Endothelial cell of umbilical vein (primary cell): Measurements from ENCODE around the gene LRRC8C.

ENCODE experiments used
- EZH2 ChIP-seq: IDR thresholded peaks from 2 replicates; pipeline ENCODE4 v1.6.1; 2012; ENCODE audit warnings: borderline replicate concordance, low read depth, mild to moderate bottlenecking, moderate library complexity, low read length, inconsistent platforms; ENCODE audit not compliant: severe bottlenecking
- FOS ChIP-seq: IDR thresholded peaks from 2 replicates; pipeline ENCODE4 v1.6.1; 2011; ENCODE audit warnings: mild to moderate bottlenecking, low read length, moderate library complexity, borderline replicate concordance; ENCODE audit not compliant: insufficient read depth
- MAX ChIP-seq: IDR thresholded peaks from 2 replicates; pipeline ENCODE4 v1.6.1; 2011; ENCODE audit not compliant: insufficient read depth, insufficient read length
- POLR2A ChIP-seq: IDR thresholded peaks from 2 replicates; pipeline ENCODE4 v1.6.1; 2012; ENCODE audit warnings: low read depth, mild to moderate bottlenecking, control low read depth, low read length
- POLR2AphosphoS5 ChIP-seq: IDR thresholded peaks from 2 replicates; pipeline ENCODE4 v1.6.1; 2012; ENCODE audit warnings: low read depth, mild to moderate bottlenecking, control low read depth, low read length, moderate library complexity; ENCODE audit not compliant: insufficient read depth
- TF ChIP-seq, protein P1 (sequence below), 2 donors: IDR thresholded peaks; 1 replicate in 1 of 2; 2 replicates in 1 of 2; pipeline ENCODE4 v1.5.1; 2011; ENCODE audit warnings: low read length in 2 of 2, mild to moderate bottlenecking in 2 of 2, moderate library complexity in 2 of 2, control low read depth in 1 of 2, inconsistent platforms in 1 of 2, low read depth in 1 of 2; ENCODE audit not compliant: insufficient read depth in 1 of 2; ENCODE audit errors: extremely low read depth in 1 of 2

GRCh38 chr1:89587729-89588161 lies 45.2 kb upstream of the LRRC8C start:
- TF ChIP-seq, protein P1, sequence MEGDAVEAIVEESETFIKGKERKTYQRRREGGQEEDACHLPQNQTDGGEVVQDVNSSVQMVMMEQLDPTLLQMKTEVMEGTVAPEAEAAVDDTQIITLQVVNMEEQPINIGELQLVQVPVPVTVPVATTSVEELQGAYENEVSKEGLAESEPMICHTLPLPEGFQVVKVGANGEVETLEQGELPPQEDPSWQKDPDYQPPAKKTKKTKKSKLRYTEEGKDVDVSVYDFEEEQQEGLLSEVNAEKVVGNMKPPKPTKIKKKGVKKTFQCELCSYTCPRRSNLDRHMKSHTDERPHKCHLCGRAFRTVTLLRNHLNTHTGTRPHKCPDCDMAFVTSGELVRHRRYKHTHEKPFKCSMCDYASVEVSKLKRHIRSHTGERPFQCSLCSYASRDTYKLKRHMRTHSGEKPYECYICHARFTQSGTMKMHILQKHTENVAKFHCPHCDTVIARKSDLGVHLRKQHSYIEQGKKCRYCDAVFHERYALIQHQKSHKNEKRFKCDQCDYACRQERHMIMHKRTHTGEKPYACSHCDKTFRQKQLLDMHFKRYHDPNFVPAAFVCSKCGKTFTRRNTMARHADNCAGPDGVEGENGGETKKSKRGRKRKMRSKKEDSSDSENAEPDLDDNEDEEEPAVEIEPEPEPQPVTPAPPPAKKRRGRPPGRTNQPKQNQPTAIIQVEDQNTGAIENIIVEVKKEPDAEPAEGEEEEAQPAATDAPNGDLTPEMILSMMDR (IDR thresholded peaks at IDR 0.05; ENCODE audit: extremely low read depth in 1 of 2, insufficient read depth in 1 of 2, low read depth in 1 of 2, low read length in 2 of 2), result no peak
- no peak for TF ChIP-seq MAX
- no peak for TF ChIP-seq POLR2A
- TF ChIP-seq POLR2AphosphoS5, result no peak
- TF ChIP-seq EZH2, result no peak
- TF ChIP-seq FOS, result no peak
